ENCODE results near the gene SLC4A5. TPM values are rescaled to one million over a fixed set of nuclear protein-coding genes. Genes with fewer than 3 reads are reported as not detected.

SLC4A5 gene
- polyA plus RNA-seq, 2 donors: 0.28 to 0.33 TPM

GRCh38 chr2:74178211-74179062 lies 164.8 kb downstream of the SLC4A5 start, which contains the start of gene MOB1A:
TSS of gene MOB1A (minus strand) at chr2:74178879. CDS start at chr2:74178674, 205 bp downstream.
- WGBS, 2 donors: 0 to 1% methylated on average over 83 to 84 of the region's 84 CpGs
- H3K27me3 ChIP-seq (ENCODE audit: control insufficient read depth in 1 of 2, insufficient read depth in 2 of 2, low read length in 2 of 2): no peaks in the 10 kb centered on the region
- peak within 1 kb of the TSS; percentile 74 to 79 for H3K4me3 ChIP-seq (ENCODE audit: low read depth in 1 of 2, low read length in 2 of 2)
- H3K9me3 ChIP-seq (ENCODE audit: control insufficient read depth in 2 of 2, insufficient read depth in 1 of 2, low read depth in 1 of 2, low read length in 1 of 2): no peaks in the 10 kb centered on the region
- peaks cover 0 to 7% of the 10 kb centered on the region in 2 donors for H3K4me1 ChIP-seq (ENCODE audit: control insufficient read depth in 2 of 2, insufficient read depth in 2 of 2, low read length in 1 of 2)
- peak within 1 kb of the TSS; percentile 95 for H3K27ac ChIP-seq (ENCODE audit: low read depth in 2 of 2, low read length in 1 of 2)
- no peaks in the 10 kb centered on the region for H3K36me3 ChIP-seq (ENCODE audit: control insufficient read depth in 2 of 2, insufficient read depth in 2 of 2, low read length in 1 of 2)

DNA sequence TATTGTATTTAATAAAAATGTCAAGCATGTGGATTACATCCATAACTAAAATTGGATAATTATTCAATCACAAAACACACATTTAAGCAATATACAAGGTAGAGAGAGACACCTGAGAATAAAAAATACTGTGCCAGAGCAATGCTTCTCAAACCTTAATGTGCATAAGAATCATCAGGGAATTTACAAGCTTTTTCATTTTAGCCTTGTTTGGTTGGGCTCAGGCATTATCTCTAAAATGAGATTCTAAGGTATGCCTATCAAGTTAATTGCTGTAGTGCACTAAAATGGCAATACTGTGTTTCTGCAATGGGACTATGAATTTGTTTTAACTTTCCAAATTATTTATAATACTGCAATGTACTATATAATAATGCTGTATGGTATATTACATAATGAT lies 165.5 kb downstream of the SLC4A5 start:
- H3K4me1 ChIP-seq (ENCODE audit: control insufficient read depth in 2 of 2, insufficient read depth in 2 of 2, low read length in 1 of 2): peaks cover 0 to 7% of the 10 kb centered on the region in 2 donors
- no peaks in the 10 kb centered on the region for H3K36me3 ChIP-seq (ENCODE audit: control insufficient read depth in 2 of 2, insufficient read depth in 2 of 2, low read length in 1 of 2)
- H3K27me3 ChIP-seq (ENCODE audit: control insufficient read depth in 1 of 2, insufficient read depth in 2 of 2, low read length in 2 of 2): no peaks in the 10 kb centered on the region
- peak overlapping the region; percentile 74 to 79 for H3K4me3 ChIP-seq (ENCODE audit: low read depth in 1 of 2, low read length in 2 of 2)
- H3K27ac ChIP-seq (ENCODE audit: low read depth in 2 of 2, low read length in 1 of 2): peak overlapping the region in 1 of 2 donors; percentile 95
- H3K9me3 ChIP-seq (ENCODE audit: control insufficient read depth in 2 of 2, insufficient read depth in 1 of 2, low read depth in 1 of 2, low read length in 1 of 2): no peaks in the 10 kb centered on the region

- Histone ChIP-seq H3K27me3 (ENCODE audit: control insufficient read depth in 1 of 2, insufficient read depth in 2 of 2, low read length in 2 of 2) (no peaks in the 10 kb centered on the region), H3K27ac (ENCODE audit: low read depth in 2 of 2, low read length in 1 of 2) (no peak overlapping the region), H3K4me1 (ENCODE audit: control insufficient read depth in 2 of 2, insufficient read depth in 2 of 2, low read length in 1 of 2) (peaks cover 0 to 7% of the 10 kb centered on the region in 2 donors), H3K4me3 (ENCODE audit: low read depth in 1 of 2, low read length in 2 of 2) (no peak overlapping the region), H3K9me3 (ENCODE audit: control insufficient read depth in 2 of 2, insufficient read depth in 1 of 2, low read depth in 1 of 2, low read length in 1 of 2) (no peaks in the 10 kb centered on the region), H3K36me3 (ENCODE audit: control insufficient read depth in 2 of 2, insufficient read depth in 2 of 2, low read length in 1 of 2) (no peaks in the 10 kb centered on the region)
- WGBS, 2 donors: 75 to 84% methylated on average over 1 of the region's 1 CpG
Measured at GRCh38 chr2:74174909-74175308, 168.3 kb downstream of the SLC4A5 start.

DNA sequence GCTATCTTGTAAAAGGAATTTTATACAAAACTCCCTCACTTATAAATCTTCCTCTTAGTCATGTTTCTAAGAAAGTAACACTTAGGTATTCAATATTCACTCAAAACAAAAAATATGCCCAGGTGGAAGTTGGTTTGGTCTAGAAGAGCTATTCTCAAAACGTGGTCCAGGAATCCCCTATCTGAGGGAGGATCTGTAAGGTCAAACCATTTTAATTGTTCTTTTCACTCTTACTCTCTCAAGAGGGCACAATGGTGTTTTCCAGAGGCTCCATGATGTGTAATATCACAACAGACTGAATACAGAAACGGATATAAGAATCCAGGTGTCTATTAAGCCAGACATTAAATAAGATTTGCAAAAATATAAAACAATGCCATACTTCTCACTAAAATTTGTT lies 174.5 kb downstream of the SLC4A5 start:
- Histone ChIP-seq H3K27me3 (ENCODE audit: control insufficient read depth in 1 of 2, insufficient read depth in 2 of 2, low read length in 2 of 2) (no peaks in the 10 kb centered on the region), H3K27ac (ENCODE audit: low read depth in 2 of 2, low read length in 1 of 2) (no peak overlapping the region), H3K4me1 (ENCODE audit: control insufficient read depth in 2 of 2, insufficient read depth in 2 of 2, low read length in 1 of 2) (no peaks in the 10 kb centered on the region), H3K36me3 (ENCODE audit: control insufficient read depth in 2 of 2, insufficient read depth in 2 of 2, low read length in 1 of 2) (peaks cover 6 to 7% of the 10 kb centered on the region in 2 donors), H3K9me3 (ENCODE audit: control insufficient read depth in 2 of 2, insufficient read depth in 1 of 2, low read depth in 1 of 2, low read length in 1 of 2) (no peaks in the 10 kb centered on the region), H3K4me3 (ENCODE audit: low read depth in 1 of 2, low read length in 2 of 2) (no peak overlapping the region)
- 64 to 67% methylated on average over 2 of the region's 2 CpGs for WGBS, 2 donors

Other genes starting within 250 kb of the SLC4A5 start
- gene BOLA3, start 195.5 kb downstream of the SLC4A5 start, polyA plus RNA-seq: 10 to 100 TPM; 40.3 to 49.3 TPM
- 10 to 100 TPM; 23.9 to 29.1 TPM for gene MOB1A, start 164.5 kb downstream of the SLC4A5 start, polyA plus RNA-seq
- gene MTHFD2, start 144.8 kb downstream of the SLC4A5 start, polyA plus RNA-seq: 10 to 100 TPM; 11.1 to 35.4 TPM
- 10 to 100 TPM; 60.8 to 83.3 TPM for gene DCTN1, start 36.9 kb upstream of the SLC4A5 start, polyA plus RNA-seq
- under 1 TPM; 0.81 to 0.92 TPM for gene C2orf81, start 78.2 kb upstream of the SLC4A5 start, polyA plus RNA-seq
- 1 to 10 TPM; 3.5 to 5.4 TPM for gene WDR54, start 78.3 kb upstream of the SLC4A5 start, polyA plus RNA-seq
- gene RTKN, start 98.5 kb upstream of the SLC4A5 start, polyA plus RNA-seq: 10 to 100 TPM; 20.2 to 20.8 TPM
- gene INO80B, start 111.7 kb upstream of the SLC4A5 start, polyA plus RNA-seq: 10 to 100 TPM; 33.4 to 44.9 TPM
- 10 to 100 TPM; 41.3 to 50.1 TPM for gene WBP1, start 115.0 kb upstream of the SLC4A5 start, polyA plus RNA-seq
- 10 to 100 TPM; 21.3 to 26.8 TPM for gene MOGS, start 122.0 kb upstream of the SLC4A5 start, polyA plus RNA-seq
- 10 to 100 TPM; 60.6 to 72.3 TPM for gene MRPL53, start 129.3 kb upstream of the SLC4A5 start, polyA plus RNA-seq
- 10 to 100 TPM in 1 of 2 donors, 1 to 10 TPM in 1; 4.3 to 10.3 TPM for gene CCDC142, start 139.6 kb upstream of the SLC4A5 start, polyA plus RNA-seq
- gene TTC31, start 139.7 kb upstream of the SLC4A5 start, polyA plus RNA-seq: 10 to 100 TPM in 1 of 2 donors, 1 to 10 TPM in 1; 9.7 to 13.4 TPM
- gene LBX2, start 156.2 kb upstream of the SLC4A5 start, polyA plus RNA-seq: under 1 TPM; 0.12 to 0.18 TPM
- gene PCGF1, start 164.3 kb upstream of the SLC4A5 start, polyA plus RNA-seq: 10 to 100 TPM; 16.1 to 18.2 TPM
- gene TLX2, start 171.0 kb upstream of the SLC4A5 start, polyA plus RNA-seq: under 1 TPM in 1 of 2 donors, not detected in 1; 0.01 TPM
- gene DQX1, start 182.8 kb upstream of the SLC4A5 start, polyA plus RNA-seq: 1 to 10 TPM; 3.4 to 7.3 TPM
- 100 to 1,000 TPM; 116 to 186 TPM for gene AUP1, start 186.3 kb upstream of the SLC4A5 start, polyA plus RNA-seq
- 10 to 100 TPM; 15.8 to 21.0 TPM for gene HTRA2, start 186.5 kb upstream of the SLC4A5 start, polyA plus RNA-seq
- gene LOXL3, start 210.5 kb upstream of the SLC4A5 start, polyA plus RNA-seq: under 1 TPM; 0.71 to 0.79 TPM
- gene DOK1, start 211.3 kb upstream of the SLC4A5 start, polyA plus RNA-seq: 1 to 10 TPM; 1.6 to 2.5 TPM

Data from esophagus (tissue), 2 donors.